Suppressor macrophage treated with lipopolysaccharide for 1 hour (primary cell): Measurements from ENCODE around the gene KNDC1.
"Not testable (repeated sequence)": the region's sequence is repeated elsewhere in the genome, so short reads cannot be mapped to it uniquely, and the experiment has no call there.

ENCODE experiments used
- DNase-seq, 3 donors: peaks; one replicate each; pipeline ENCODE4 v3.0.0-alpha.2; 2020 to 2022

KNDC1 gene

DNA sequence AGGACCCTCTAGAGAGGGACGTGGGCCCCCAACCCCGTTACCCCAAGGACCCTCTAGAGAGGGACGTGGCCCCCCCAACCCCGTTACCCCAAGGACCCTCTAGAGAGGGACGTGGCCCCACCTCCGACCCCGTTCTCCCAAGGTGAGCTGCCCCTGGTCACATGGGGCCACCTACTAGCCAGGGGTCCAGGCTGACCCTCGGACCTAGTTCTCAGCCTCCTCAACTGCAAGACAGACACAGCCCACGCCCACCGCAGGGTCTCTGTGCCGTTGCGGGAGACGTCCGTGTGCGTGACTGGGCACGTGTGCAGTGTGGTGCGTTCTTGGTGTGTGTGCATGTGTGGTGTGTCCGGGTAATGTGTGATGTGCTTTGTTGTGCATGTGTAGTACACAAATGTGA is 48.4 kb downstream of the KNDC1 start:
- no peak for DNase-seq

GRCh38 chr10:133209117-133209516 is 49.1 kb downstream of the KNDC1 start:
- DNase-seq, result no peak

- no peak for DNase-seq
These were observed 49.6 kb downstream of the KNDC1 start for GRCh38 chr10:133209641-133210040.

- no peak for DNase-seq
These were observed 50.5 kb downstream of the KNDC1 start for GRCh38 chr10:133210398-133211140.

- DNase-seq, result no peak
These were observed 51.3 kb downstream of the KNDC1 start for GRCh38 chr10:133211141-133211830.

- DNase-seq, result no peak
These were observed 52.2 kb downstream of the KNDC1 start for GRCh38 chr10:133211959-133212852.

- DNase-seq, result no peak
These were observed 53.0 kb downstream of the KNDC1 start for GRCh38 chr10:133212853-133213494.

DNA sequence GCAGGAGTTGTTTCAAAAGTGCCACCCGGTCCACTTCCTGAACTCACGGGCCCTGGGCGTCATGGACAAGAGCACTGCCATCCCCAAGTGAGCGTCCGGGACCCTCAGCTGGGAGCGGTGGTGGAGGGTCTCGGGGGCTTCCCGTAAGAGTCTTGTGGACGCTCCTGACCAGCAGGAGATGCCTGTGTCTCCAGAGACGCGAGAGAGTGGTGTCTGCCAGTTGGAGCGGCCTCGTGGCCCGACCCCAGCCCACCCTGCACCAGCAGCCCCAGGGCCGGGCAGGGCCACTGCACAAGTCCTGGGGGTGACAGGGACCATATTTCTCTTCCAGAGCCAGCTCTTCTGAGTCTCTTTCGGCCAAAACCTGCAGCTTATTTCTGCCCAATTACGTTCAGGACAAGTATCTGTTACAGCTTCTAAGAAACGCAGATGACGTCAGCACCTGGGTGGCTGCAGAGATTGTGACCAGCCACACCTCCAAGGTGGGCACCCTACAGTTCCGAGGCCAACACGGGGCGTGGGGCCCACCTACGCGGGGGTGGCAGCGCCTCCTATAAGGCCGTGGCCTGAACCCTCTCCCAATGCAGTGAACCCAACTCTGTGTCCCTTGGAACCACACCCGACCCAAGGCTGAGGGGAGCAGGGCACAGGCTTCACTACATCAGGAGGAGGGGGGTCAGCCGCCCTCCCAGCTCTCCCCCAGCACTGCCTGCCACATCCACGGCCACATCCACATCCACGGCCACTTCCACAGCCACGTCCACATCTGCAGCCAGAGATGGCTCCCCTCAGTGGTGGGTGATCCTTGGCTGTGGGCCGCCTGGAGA is 53.8 kb downstream of the KNDC1 start:
- DNase-seq, result no peak

DNA sequence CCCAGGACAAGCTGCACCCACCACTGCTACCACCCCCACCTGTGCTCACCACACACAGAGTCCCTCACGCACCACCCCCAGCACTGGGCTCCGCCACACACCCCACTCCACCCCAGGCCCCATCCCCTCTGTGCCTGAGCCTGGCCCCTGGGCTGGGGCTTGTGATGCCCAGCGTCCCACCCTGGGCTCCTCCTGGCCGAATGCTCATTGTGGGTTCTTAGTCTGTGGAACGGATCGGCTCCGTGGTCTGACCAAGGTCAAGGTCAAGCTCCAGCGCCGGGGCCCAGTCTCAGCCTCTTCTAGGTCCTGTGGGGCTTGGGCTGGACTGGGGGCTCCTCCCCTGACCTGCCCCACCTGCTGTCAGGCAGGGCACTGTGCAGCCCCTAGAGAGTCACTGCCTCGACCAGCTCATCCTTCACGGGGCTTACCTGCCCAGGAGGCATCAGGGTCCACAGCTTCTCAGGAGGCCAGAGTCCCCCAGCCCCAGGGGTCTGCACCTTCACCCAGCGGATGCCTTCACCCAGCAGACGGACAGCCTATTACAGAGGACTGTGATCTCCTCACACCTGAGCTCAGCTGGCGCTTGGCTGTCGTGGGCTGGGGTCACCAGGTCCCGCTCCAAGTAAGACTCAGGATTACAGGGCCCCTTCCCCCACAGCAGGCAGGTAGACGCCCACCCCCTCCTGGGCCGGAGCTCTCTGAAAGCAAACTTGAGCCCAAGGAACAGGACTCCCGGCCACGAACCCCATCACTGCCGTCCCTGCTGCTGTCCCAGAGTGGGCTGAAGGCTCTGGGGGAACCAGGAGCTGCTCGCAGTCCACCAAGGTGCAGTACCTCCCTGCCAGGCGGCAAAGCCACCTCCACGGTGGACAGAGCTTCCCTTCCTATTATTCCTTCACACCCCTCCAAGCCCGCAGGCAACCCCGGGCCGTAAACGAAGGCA is 54.7 kb downstream of the KNDC1 start:
- DNase-seq, result no peak

DNA sequence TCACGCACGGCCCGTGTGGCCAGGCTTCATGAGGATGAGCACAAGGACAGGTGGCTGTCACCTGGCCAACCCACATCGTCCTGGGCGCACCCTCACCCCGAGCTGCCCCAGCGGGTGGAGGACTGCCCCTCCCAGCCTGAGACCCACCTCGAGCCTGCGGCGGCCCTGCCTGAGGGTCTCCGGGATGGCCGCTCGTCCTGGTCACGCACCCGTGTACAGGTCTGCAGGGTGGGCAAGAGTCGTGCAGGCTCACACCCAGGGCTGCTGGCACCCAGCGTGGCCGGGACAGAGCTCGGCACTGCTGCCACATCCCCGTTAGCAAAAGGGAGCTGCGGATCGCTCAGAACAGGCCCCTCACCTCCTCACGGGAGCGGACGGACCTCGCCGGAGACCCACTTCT is 55.6 kb downstream of the KNDC1 start:
- no peak for DNase-seq

GRCh38 chr10:133216776-133217175 is 56.8 kb downstream of the KNDC1 start:
- DNase-seq, result no peak

DNA sequence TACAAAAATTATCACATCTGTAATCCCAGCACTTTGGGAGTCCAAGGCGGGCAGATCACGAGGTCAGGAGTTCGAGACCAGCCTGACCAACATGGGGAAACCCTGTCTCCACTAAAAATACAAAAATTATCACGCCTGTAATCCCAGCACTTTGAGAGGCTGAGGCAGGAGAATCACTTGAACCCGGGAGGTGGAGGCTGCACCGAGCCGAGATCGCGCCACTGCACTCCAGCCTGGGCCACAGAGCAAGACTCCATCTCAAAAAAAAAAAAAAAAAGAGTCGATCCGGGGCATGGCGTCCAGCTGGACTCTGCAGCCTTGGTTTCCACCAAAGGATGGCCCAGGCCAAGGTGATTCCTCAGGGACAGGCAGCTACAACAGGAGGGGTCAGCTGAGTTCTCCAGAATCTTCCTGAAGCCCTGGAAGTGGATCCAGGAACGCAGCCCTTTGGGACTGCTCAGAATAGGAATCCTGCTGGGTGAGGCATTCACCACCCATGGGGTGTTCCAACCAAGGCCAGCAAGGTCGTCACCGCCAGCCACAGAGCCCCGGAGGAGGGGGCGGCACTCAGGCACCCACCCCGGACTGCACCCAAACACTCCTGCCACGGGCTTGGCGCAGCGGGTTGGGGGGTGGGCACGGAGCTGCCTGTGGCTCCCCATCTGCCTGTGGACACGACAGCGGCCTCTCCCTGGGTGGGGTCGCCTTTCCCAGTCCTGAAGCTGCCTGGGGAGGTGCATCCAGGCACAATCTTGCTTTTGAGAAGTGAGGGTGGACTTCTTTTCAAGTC is 58.0 kb downstream of the KNDC1 start:
- DNase-seq, result no peak

DNA sequence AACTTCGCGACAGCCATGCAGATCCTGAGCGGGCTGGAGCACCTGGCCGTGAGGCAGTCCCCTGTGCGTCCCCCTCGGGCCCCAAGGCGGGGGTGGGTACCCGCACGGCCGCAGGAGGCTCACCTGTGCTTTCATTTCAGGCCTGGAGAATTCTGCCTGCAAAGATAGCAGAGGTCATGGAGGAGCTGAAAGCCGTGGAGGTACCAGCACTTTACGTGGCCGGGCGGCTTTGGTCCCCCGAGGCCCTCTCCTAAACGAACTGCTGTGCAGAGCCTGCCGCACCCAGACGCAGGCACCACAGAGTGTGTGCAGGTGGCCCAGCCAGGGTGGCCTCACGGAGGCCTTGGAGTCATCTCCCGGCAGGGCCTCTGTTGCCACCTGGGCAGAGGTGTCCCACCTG is 58.9 kb downstream of the KNDC1 start:
- DNase-seq, result no peak

GRCh38 chr10:133219782-133220181 is 59.8 kb downstream of the KNDC1 start:
- no peak for DNase-seq

DNA sequence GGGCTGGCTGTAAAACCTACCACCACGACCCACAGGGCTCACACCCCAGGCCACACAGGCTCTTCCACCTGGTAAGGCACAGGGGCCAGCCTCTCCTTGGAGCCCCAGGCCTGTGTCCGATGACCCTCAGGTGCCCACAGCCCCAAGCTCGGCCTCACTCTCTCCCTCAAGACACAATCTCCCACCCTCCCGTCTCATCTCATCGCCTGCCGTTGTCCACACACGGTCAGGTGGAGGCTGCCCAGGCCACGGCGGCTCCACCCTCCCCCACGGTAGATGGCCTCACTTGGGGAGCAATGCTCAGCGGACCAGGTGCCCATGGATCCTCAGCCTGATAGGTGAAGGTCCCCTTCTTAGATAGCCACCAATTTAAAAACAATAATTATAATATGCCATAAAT is 61.3 kb downstream of the KNDC1 start:
- DNase-seq, result no peak

DNA sequence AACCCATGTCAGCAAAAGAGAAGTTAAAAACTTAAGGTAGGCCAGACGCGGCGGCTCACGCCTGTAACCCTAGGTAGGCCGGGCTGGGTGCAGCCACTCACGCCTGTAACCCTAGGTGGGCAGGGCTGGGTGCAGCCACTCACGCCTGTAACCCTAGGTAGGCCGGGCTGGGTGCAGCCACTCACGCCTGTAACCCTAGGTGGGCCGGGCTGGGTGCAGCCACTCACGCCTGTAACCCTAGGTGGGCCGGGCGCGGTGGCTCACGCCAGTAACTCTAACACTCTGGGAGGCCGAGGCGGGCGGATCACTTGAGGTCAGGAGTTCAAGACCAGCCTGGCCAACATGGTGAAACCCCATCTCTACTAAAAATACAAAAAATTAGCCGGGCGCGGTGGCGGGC is 61.7 kb downstream of the KNDC1 start:
- not testable (repeated sequence) for DNase-seq

- no peak for DNase-seq
These were observed 64.1 kb downstream of the KNDC1 start for GRCh38 chr10:133224076-133224475.

GRCh38 chr10:133224756-133225372 is 64.8 kb downstream of the KNDC1 start:
- no peak for DNase-seq

GRCh38 chr10:133225707-133226191 is 65.7 kb downstream of the KNDC1 start:
- no peak for DNase-seq
